ENCODE measurements around the gene ACSM6.
A peak's percentile ranks its signal among the peaks of the same experiment; 100 is the strongest.
"Not testable (repeated sequence)": the region's sequence is repeated elsewhere in the genome, so short reads cannot be mapped to it uniquely, and the experiment has no call there.

Gene ACSM6

DNA sequence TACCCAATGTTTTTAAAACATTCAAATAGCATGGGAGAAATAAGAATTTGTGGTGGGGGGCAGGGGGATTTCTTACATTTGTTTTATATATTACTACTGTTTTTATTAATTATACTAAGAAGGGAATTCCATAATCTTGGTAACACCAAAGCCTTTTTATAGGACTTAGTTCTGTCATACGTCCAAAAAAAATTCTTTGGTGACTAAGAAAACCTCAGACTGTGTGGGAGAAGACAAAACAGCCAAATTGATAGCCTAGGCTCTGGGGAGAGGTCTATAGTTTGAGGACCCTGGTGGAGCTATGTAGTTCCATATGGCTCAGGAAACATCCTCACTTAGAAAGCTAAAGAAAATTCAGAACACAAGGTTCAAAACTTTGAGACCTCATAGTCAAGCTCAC, 23.4 kb downstream of the ACSM6 start:
- DNase-seq = peak; percentile 10

DNA sequence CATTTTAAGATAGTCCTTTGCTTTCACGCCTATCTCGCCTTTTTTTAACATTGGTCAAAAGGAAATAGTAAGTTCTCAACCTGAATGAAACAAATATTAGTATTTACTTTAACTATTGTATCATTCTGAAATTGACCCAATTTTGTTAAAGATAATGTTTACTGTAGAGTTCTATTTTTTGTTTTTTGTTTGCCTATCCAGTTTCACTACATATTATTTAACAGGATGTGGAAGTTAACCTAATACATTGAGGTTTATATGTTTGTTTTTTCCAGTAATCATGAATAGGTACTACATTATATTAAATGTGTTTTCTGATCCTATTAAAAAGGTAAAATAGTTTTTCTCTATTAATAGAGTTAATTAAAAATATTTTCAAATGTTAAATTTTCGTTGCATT, 26.5 kb downstream of the ACSM6 start:
- DNase-seq = no peak

DNA sequence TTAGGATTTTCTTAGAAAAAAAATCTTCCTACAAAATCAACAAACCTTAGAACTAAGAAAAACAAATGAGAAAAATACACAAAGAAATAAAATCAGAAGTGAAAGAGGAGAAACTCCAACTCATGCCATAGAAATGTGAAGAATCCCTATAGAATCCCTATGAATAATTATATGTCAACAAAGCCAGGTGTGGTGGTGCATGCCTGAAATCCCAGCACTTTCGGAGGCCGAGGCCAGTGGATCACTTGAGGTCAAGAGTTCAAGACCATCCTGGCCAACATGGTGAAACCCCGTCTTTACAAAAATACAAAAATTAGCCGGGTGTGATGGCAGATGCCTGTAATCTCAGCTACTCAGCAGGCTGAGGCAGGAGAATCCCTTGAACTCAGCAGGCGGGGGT, 27.1 kb downstream of the ACSM6 start:
- no peak for DNase-seq

DNA sequence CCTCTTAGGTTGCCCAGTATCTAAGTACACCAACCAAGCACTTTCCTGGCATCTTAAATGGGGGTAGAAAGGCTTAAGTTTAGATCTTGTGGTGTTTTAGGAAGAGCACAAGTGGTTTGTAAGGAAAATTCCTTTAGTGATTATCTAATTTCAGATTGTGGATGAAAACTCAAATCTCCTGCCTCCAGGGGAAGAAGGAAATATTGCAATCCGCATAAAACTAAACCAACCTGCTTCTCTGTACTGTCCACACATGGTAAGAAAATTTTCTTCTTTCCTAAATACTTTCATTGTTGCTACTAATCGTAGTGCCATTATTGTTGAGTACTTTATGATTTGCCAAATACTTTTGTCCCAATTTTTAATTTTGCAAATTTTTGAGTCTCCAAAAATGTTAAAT, 31.1 kb downstream of the ACSM6 start:
- DNase-seq = no peak

DNA sequence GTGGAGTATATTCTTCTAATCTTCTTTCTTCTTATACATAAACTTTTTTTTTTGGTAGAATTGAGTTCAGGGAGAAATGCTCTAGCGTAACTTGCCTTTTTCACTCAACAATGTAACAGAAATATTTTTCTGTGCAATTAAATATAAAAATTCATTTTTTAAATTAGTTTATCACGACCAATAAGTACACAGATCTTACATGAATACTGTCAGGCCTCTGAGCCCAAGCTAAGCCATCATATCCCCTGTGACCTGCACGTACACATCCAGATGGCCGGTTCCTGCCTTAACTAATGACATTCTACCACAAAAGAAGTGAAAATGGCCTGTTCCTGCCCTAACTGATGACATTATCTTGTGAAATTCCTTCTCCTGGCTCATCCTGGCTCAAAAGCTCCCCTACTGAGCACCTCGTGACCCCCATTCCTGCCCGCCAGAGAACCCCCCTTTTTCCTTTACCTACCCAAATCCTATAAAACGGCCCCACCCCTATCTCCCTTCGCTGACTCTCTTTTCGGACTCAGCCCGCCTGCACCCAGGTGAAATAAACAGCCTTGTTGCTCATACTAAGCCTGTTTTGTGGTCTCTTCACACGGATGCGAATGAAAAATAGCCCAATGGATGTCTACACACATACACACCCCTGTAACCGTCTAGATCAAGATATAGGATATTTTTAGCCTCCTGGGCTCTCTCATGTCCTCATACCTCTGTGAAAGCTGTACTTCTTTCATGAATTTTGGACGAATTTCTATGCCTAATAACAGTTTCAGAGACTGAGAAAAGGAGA, 35.1 kb downstream of the ACSM6 start:
- DNase-seq = not testable (repeated sequence)

DNA sequence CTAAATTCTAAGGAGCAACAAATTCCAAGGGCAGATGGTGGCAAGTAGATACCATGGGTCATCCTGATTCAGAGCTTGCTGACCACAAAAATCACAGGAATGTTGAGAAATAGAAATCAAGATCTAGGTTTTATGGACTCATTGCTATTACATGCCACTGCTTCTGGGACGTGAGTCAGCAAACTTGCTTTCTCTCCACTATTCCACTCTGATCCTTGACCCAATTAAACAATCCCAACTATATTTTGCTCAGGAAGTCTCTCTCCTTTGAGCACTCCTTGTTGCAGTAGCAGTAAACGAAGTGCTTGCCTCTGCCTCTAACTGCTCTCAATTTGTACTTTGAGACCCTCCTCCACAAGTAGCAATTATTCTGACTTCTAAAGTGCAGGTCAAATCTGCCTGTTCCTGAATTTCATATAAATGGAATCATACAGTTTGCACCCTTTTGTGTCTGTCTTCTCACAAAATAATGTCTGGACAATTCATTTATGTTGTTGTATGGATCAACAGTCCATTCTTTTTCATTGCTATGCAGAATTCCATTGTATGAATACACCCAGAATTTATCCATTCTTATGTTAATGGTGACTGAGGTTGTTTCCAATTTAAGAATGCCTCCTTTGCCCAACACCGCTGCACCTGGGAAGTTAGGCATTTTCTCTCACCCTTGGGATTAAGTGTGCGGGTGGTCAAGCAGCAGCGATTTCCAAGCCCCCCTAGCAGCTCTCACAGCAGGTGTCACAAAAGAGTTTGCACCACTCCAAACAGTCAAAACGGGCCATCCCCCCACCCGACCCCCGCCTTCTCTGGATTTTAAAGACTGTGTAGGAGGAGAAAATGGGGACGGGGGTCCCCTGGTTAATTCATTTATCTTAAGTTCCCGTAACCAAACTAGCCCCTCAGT, 35.9 kb downstream of the ACSM6 start:
- DNase-seq = no peak

DNA sequence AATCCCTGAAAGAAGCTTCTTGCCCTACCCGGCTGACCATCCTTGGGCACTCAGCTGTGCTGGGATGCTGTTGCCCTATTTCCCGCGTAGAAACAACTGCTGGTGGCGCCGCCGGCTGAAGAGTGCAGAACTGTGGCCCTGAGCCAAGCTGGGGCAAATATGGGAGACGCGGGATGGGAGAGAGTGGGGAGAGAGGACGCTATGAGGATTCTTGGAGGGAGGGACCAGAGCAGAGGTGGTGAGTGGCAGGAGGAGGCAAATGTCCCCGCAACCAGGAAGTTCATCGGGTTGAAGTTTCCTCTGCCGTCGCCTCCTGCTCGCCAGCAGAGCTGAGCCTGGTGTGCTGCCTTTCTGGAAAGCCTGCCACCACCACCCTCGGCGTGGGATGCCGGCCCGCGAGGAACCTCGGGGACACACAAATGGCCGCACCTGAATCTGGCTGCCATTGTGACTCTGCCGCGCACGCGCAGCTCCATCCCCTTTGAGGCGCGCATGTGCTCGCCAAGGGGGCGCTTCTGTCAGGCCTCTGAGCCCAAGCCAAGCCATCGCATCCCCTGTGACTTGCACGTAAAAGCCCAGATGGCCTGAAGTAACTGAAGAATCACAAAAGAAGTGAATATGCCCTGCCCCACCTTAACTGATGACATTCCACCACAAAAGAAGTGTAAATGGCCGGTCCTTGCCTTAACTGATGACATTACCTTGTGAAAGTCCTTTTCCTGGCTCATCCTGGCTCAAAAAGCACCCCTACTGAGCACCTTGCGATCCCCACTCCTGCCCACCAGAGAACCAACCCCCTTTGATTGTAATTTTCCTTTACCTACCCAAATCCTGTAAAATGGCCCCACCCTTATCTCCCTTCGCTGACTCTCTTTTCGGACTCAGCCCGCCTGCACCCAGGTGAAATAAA, 36.9 kb downstream of the ACSM6 start:
- not testable (repeated sequence) for DNase-seq

DNA sequence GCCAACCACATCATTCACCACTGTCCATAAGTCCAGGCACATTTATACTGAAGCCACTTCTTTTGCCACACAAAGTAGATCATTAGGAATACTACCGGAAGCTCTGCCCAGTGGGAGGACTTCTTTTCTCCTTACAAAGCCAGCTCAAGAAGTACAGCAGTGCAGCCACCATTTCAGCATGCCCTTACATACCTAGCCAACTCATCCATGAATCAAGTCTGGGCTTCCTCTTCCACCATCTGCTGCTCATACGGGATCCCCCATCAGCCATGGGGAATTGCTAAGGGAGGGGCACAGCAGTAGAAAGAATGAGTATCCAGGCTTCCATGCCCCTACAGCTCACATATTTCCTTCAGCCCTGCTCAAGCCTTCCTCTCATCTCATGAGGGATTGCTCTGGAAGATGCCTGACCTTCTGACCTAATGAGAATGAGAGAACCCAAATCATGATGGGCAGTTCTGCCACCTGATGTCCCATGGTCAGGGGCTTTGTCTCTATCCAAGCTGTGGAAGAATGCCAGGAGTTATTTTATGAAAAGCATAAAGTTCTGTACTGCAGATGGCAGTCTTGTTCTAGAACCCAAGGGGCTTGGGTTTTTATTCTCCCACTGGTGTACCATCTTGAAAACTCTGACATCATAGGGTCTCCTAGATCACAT, 39.5 kb downstream of the ACSM6 start:
- no peak for DNase-seq

DNA sequence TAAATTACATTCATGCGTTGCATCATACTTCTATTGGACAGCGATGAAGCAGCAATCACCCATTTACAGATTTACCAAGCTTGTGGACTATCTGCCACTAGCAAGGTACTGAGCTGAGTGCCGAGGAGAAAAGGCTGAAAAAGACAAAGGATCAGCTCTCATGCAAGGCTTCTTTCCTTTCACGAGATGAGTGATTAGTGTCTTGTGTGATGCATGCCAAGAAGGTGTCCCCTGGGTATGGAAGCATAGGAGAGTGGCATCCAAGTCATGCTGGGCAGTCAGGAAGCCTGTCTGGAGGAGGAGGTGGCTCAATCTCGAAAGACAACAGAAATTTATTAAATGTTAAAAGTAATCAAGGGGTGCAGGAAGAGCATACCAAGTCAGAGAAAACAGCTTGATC, 40.9 kb downstream of the ACSM6 start:
- DNase-seq = no peak

DNA sequence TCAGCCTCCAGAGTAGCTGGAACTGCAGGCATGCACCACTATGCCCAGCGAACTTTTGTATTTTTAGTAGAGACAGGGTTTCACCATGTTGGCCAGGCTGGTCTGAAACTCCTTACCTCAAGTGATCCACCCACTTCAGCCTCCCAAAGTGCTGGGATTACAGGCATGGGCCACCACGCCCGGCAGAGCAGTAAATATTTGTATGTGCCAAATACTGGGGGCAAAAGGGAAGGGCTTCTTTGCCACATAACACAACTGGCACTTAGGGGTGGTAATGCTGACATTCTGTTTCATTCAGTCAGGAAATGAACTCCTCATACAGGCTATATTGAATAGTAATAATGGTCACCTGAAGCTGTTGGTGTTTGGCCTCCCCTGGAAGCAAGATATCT, 41.6 kb downstream of the ACSM6 start:
- DNase-seq = no peak

DNA sequence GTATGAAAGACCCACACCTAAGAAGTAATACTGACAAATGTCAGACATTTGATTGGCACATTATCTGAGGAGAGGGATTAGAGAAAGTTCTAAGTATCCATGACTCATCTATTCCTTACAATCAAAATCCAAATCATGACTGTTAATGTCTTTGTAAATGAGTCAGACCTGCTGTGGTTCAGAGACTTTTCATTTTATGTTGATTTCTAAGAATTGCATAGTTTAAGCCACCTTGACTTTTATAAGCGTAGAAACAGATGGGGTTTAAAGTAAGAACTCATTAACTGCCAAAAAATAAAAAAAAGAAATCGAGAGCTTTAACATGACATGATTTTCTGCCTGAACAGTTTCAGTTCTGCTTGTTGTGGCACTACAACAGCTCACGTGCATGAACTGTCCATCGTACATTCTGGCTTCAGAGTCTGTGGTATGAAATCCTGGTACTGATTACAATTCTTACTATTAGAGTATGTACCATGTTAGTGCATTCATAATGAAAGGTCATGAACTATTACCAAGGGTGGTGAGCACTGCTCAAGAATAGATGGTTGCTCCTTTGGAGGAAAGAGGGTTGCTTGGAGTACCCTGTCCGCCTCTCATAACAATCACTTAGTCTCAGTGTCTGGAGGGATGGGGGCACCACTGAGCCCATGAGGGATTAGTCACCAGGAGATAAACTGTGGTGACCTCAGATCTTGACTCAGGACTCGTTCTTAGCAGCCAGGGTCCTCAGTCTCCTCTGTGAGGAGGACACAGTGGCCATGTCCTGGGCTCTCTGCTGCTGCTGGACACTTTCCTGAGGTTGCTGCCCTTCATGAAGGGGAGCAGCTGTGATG, 42.2 kb downstream of the ACSM6 start:
- peak; percentile 86 for DNase-seq

DNA sequence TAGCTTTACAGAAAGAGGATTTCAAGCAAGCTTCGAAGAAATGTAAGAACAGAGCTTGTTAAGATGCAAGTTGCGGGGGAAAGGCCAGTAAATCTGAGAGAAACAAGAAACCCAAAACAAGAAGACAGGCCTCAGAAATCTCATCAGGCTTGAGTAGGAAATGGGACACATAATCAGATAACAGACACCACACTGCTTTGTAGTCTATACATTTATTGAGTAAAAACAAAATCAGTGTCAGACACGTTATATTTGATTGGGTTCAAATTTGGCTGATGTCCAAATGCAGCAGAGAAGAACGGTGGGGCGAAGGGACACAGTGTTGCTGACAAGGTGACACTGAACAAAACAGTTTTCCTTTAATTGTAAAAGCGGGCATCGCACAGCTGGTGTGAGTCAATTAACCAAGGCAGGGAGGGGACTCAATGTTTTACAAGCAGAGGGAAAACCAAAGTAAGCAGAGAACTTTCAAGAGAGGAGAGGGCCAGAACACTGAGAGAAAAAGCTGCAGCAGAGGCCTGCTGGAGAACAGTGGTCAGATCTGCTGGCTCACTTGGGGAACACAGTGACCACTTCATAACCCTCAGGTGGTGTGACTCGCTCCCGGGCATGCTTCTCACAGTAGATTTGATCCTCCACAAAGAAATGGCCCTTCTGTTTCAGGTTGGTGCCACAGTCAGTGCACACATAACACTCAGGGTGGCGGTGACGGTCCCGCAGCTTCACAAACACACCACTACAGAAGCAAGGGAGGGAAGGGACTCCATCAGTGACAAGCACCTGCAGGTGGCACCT, 43.5 kb downstream of the ACSM6 start:
- DNase-seq = no peak

DNA sequence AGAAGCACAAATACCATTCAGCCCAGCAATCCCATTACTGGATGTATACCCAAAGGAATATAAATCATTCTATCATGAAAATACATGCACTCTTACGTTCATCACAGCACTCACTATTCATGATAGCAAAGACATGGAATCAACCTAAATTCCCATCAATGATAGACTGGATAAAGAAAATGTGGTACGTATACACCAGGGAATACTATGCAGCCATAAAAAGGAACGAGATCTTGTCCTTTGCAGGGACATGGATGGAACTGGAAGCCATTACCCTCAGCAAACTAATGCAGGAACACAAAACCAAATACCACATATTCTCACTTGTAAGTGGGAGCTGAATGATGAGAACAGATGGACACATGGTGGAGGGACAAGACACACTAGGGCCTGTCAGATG, 46.1 kb downstream of the ACSM6 start:
- DNase-seq = not testable (repeated sequence)

DNA sequence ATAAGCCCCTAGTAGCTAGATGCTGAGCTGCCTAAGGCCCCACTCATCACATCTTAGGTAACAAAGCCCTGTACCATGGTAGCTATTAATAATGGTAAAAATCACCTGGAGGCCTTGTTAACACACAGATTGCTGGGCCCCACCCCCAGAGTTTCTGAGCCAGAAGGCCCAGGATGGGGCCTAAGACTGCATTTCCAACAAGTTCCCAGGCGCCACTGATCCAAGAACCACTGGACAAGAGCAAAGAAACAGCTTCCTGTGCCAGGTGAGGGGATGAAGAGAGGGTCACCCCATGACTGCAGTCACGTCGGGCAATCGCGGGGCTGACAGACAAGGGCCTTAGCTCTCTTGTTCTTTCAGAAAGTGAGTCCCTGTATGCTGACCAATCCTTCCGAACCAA, 46.8 kb downstream of the ACSM6 start:
- no peak for DNase-seq

DNA sequence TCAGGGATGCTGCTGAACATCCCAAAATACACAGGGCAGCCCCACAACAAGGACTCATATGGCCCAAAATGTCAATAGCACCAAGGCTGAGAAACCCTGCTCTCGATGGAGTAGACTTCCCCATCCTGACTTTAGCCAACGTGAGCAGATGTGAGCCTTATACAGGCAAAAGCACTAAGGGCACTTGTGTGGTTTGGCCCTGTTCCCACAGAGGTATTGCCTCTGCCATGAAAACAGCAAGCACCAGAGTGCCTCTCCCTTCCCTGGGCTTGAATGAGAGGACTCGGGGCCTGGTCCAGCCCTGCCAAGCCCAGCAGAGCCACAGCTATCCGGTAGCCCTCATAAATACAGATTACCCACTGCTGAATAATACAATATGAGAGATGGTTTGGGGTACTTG, 47.5 kb downstream of the ACSM6 start:
- no peak for DNase-seq

DNA sequence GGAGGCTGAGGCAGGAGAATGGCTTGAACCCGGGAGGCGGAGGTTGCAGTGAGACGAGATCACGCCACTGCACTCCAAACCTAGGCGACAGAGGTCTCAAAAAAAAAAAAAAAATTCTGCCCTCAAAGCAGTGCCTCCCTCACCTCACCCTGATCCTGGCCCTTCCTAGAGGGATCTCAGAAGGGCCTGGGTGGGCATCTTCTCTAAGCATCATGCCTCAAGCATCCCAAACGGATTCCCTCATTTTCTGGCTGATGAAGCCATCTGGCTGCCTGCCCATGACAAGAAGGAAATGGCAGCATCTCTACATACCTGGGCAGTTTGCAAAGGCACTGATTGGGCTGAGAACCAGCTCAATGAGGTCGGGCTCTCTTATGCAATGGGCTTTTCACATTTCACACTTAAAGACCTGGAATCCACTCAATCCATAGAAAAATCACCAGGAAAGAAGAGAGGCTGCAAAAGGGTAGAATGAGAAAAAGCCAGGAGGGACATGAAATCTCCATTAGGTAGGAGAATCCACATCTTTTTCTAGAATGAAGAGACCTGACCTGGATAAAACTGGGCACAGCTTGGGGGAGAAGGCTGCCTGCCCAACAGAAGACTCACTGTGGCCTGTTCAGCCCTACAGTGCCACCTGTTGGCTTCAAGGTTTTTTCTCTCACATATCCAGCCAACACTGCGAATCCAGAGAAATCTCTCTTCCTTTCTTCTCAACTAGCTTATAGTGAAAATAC, 48.7 kb downstream of the ACSM6 start:
- DNase-seq = peak; percentile 29

DNA sequence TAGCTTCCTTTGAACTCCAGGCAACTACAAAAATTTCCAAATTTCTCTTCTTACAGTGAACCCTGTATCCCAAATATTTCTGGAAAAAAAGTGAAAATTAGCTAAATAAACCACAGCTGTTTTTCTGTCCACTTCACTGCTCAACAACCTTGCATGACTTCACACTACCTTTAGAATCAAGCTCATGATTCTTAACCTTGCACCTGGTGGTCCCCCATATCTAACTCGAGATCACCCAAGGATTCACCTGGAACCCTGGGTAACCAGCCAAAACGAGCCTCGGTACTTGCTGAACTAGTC, 49.2 kb downstream of the ACSM6 start:
- no peak for DNase-seq

DNA sequence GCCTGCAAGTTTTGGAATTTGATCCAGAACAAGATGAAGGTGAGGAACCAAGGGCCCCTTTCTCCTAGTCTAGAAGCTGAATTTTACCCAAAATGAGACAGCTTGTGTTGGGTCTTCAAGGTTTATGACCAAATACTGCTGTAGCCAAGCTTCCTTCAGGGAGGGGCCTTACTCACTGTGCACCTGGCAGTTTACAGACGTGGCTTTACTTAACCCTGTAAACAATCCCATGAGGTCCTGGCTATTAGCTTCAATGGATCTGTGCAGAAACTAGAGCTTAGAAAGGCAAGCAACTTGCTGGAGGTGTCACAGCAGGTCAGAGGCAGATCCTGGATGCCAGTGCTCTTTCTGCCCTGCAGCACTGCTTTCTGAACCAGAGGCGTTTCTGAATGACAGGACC, 50.1 kb downstream of the ACSM6 start:
- no peak for DNase-seq

DNA sequence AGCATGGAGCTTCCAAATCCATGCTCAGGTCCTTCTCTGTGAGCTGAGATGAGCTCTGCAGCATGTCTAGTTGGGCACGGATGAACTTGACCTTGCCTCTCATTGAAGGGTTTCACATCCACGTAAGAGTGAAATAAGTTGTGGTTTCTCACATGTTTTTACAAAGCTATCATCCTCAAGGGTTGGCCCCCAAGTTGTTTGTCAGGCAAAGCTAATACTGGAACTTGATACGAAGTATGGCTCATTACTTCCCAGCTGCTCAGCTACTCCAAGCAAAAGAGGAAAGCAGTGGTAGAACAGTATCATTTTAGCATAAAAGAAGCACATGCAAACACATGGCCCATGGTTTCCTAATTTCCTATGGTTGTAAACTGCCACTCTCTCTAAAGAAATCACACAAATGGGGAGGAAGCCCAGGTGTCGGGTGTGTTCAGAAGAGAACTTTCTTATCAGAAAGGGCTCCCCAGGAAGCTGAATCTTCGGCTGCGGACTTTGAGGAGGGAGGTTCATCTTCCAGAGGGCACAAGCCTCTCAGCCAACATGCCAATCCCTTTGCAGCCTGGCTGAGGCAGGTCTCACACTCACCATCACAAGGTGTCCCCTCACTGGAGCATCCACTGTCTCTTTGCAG, 51.5 kb downstream of the ACSM6 start:
- DNase-seq = no peak

DNA sequence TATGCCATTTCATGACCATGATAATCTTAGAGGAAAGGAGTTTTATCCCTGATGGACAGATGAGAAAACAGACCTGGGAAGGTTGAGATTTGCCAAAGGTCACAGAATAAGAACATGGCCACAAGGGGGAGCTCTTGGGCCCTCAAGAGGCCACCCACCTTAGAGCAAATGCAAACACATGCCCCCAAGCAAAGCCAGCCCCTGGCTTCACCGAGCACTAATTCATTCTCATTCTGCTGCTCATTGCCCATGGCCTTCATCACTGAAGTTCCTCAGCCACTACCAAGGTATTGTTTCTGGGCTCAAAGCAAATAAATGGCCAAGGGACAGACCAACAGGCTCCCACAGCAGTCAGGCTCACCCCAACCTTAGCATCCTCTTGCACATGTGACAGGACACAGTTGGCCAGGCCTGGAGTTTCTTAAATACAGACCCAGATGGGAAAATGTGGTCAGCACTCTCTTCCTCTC, 52.6 kb downstream of the ACSM6 start:
- peak; percentile 36 for DNase-seq

All from MV-4-11 (cell line).